ENCODE measurements around the gene RHO.

DNA sequence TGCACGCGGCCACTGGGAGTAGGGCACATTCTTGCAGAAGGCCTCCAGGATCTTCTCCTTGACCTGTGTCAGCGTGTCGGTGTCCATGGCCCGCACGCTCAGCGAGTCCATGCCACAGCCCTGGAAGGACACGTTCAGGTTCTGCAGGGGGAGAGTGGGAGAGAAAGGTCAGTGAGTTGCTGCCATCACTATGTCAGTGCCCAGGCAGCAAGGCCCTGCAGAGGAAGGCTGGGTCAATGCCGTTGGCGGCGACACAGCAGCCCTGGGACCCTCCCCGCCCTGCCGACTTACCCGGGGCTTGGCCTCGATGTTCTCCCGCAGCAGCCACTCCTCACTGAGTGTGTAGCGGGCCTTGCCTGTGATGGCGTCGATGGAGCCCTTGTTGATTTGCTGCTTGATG, 34.4 kb downstream of the RHO start:
- no peak for TF ChIP-seq POLR2A (IDR thresholded peaks at IDR 0.05; ENCODE audit: low read depth, low read length)
- TF ChIP-seq POLR2AphosphoS5 (IDR thresholded peaks at IDR 0.05; ENCODE audit: insufficient read depth, low read depth, low read length): no peak
- TF ChIP-seq, protein P1, sequence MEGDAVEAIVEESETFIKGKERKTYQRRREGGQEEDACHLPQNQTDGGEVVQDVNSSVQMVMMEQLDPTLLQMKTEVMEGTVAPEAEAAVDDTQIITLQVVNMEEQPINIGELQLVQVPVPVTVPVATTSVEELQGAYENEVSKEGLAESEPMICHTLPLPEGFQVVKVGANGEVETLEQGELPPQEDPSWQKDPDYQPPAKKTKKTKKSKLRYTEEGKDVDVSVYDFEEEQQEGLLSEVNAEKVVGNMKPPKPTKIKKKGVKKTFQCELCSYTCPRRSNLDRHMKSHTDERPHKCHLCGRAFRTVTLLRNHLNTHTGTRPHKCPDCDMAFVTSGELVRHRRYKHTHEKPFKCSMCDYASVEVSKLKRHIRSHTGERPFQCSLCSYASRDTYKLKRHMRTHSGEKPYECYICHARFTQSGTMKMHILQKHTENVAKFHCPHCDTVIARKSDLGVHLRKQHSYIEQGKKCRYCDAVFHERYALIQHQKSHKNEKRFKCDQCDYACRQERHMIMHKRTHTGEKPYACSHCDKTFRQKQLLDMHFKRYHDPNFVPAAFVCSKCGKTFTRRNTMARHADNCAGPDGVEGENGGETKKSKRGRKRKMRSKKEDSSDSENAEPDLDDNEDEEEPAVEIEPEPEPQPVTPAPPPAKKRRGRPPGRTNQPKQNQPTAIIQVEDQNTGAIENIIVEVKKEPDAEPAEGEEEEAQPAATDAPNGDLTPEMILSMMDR (IDR thresholded peaks at IDR 0.05; ENCODE audit: extremely low read depth in 1 of 2, insufficient read depth in 1 of 2, low read depth in 1 of 2, low read length in 2 of 2): no peak
- TF ChIP-seq EZH2 (IDR thresholded peaks at IDR 0.05; ENCODE audit: borderline replicate concordance, low read depth, low read length, severe bottlenecking): no peak
- no peak for TF ChIP-seq FOS (IDR thresholded peaks at IDR 0.05; ENCODE audit: borderline replicate concordance, insufficient read depth, low read length)

All from endothelial cell of umbilical vein (primary cell).